IPS-11a (cell line): ENCODE measurements around the gene ABI3BP.

ENCODE experiments used
- H3K4me3 ChIP-seq: one replicate; pipeline ENCODE4 v1.5.1; 2013; ENCODE audit warnings: low read depth, low read length, control low read depth

ABI3BP gene

DNA sequence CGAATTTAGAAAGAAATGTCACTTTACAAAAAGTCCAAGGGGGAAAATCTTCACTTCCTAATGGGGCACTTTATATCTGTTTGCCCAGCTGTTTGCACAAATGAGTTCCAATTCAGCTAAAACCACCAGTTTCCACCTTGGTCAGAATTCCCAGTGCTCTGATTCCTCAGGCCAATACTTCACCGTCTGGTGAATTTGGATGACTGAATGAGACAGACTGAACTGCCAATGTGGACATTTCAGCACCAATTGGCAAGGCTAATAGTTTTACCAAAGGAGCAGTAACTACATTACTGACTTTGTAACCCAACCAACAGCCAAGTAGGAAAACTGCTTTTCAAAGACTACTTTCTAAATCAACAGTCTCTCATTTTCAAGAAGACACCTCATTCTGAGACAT, 51.8 kb downstream of the ABI3BP start:
- H3K4me3 ChIP-seq = no peak overlapping the region

- no peak overlapping the region for H3K4me3 ChIP-seq
Observed at GRCh38 chr3:100941041-100941440, 52.2 kb downstream of the ABI3BP start.

- H3K4me3 ChIP-seq = no peak overlapping the region
Observed at GRCh38 chr3:100936931-100937330, 56.3 kb downstream of the ABI3BP start.

DNA sequence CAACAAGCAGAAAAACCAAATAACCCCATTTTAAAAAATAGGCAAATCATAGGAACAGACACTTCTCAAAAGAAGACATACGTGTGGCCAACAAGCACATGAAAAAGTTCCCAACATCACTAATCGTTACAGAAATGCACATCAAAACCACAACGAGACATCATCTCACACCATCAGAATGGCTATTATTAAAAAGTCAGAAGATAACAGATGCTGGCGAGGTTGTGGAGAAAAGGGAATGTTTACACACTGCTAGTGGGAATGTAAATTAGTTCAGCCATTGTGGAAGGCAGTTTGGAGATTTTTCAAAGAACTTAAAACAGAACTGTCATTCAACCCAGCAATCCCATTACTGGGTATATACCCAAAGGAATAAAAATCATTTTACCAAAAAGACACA, 60.7 kb downstream of the ABI3BP start:
- no peak overlapping the region for H3K4me3 ChIP-seq

DNA sequence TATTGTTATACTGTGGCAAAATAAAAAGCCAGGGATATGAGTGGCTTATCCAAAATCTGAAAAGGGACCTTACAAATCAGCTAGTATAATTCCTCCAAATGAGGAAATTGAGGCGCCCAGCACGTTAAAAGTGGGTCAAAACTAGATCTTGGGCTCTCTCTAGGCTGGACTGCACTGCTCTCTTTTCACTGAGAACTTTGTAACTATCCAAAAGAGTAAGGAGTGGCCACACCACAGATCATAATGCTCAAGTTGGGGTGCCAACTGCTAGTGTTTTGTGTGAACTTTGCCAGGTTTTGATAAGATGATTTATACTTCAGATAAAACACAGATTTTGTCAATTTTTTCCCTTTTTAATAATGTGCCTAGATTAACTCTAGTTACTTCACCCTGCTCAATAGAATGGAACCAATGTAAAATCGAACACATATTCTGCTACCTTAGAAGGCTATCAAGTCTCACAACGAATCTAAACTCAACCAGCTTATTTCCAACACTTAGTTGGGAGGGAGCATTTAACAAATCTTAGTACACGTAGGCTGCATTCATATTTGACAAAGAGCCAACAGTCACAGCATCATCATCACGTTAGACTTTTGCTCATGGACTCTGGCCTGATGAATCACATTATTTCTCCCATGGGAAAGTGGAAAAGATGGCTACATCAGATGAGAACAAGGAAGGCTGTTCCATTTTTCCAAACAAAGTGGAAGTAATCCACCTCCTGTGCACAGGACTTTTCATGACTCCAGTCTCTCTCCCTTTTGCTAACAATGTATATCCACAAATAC, 64.4 kb downstream of the ABI3BP start:
- no peak overlapping the region for H3K4me3 ChIP-seq

GRCh38 chr3:100927775-100928174, 65.4 kb downstream of the ABI3BP start:
- H3K4me3 ChIP-seq = no peak overlapping the region

DNA sequence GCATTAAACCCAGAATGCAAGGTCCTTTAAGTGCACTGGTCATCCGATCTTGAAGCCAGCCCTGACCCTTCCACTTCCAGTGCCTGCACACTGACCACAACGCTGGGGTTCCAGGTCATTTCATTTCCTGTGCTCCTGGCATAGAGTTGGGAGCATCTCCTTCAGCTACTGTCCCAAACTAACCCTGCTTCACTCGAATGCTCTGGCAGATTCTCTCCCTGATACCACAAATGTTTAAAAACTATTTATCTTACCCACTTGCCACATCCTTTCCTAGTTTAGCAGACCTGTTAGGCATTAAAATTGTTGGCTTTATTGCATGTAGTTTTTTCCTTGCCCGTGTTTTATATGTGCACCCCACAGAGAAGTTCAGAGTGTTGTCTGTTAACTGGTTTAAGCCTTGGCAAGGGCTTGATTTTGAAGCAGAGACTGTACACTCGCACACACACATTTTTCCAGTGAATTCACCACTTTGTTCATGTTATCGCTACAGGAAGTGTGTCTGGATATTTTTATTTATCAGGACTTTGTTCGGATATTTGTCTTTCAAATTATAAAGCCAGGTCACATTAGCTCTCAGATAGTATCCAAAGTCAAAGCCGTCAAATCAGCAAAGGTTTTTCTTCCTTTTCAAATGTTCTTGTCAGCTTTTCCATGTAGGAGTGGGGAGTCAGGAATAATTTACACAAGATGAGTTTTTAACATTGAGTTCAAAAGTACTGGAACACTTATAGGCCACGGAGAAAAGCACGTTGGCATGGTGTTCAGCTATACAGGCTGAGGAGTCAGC, 77.3 kb downstream of the ABI3BP start:
- no peak overlapping the region for H3K4me3 ChIP-seq

- H3K4me3 ChIP-seq = no peak overlapping the region
Observed at GRCh38 chr3:100913870-100914648, 79.2 kb downstream of the ABI3BP start.

DNA sequence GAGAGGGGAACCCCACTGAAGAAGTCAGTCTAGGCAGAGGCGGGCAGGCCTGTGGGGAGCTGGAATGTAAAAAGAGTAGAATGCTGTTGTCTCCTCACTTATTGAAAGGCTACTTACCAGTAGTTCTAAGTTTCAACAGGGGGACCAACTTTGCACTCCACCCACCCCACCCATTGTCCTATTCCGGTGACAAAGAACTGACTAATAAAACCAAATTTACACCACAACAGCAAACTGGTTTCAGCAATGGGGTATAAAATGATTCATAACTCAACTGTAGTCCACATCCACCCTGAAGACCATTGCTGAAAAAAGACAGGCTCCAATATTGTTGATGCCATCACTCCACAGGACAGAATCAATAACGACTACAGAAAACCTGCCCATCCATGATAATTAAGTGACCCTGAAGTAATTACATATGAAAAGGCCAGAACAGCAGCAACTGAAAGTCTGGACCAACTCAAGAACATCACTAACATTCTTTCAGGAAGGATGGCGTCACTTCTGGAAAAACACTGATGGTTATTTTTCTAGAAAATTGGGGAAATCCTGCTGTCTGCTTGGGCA, 80.2 kb downstream of the ABI3BP start:
- H3K4me3 ChIP-seq = no peak overlapping the region

GRCh38 chr3:100912571-100912970, 80.7 kb downstream of the ABI3BP start:
- no peak overlapping the region for H3K4me3 ChIP-seq

DNA sequence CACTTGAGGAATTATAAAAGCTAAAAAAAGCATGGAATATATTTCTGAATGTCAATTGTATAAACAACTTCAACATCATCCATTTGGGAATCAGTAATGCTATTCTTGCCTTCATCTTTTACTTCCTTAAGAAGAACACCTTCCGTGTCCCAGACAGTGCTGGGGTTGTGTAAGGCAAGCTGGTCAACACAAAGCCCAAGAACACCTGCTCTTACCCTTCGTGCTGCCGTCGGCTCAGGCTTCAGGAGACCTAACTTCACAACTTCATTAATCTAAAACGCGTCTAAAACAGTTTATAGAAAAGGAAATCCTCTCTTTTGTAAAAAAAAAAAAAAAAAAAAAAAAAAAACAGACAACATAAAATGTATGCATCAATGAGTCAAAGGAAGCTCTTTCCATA, 81.3 kb downstream of the ABI3BP start:
- H3K4me3 ChIP-seq = no peak overlapping the region

DNA sequence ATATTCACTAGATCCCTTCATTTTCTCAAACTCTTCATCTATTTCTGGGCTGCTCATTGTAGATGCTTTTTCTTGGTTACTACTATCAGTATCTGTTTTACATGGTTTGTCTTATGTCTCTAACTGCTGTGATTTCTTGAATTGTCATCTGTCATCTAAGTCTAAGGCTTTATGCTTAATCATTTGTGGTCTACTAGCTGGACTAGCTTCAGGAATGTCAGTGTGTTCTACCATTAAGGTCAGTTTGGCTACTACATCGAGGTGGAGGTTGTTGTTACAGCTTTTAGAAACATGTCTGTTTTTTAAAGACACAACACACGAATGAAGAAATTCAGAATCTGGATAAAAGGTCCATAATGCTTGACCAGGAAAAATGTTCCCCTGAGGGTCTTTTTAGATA, 82.2 kb downstream of the ABI3BP start:
- no peak overlapping the region for H3K4me3 ChIP-seq

DNA sequence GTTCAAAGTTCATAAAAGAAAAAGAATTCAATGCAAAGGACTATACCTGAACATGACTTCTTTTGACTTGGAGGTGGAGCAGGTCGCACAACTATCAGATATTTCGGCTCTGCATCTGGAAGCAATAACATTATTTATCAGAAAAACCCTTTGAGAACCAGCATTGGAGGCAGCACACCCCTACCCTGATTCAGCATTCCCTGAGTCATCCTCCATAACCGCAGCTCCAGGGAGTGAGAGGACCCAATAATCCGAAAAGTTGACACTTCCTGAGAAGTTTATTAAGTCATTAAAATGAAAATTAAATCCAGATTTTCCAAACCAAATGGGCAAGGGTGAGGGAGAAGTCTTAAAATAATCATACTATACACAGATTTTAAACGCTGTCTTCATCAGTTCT, 90.6 kb downstream of the ABI3BP start:
- no peak overlapping the region for H3K4me3 ChIP-seq

GRCh38 chr3:100900671-100901335, 92.4 kb downstream of the ABI3BP start:
- H3K4me3 ChIP-seq = no peak overlapping the region

GRCh38 chr3:100899440-100900091, 93.7 kb downstream of the ABI3BP start:
- no peak overlapping the region for H3K4me3 ChIP-seq

DNA sequence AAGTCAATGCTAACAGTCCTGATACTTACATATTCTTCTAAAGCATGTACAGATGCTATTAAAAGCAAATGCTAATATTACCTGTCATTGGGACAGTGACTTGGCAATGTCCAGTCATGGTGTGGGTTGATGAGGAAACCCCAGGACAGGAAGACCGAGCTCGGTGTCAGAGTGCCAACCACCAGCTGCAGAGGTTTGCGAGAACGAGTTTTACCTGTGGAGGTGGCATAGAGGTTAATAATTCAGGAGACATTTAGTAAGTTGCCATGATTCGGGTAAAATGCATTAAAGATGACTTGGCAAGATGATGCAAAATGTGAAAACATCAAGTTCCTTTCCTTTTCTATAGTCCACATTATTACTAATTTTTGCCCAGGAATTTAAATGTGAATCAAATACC, 94.5 kb downstream of the ABI3BP start:
- no peak overlapping the region for H3K4me3 ChIP-seq

GRCh38 chr3:100896994-100897393, 96.2 kb downstream of the ABI3BP start:
- H3K4me3 ChIP-seq = no peak overlapping the region

GRCh38 chr3:100893590-100893989, 99.6 kb downstream of the ABI3BP start:
- no peak overlapping the region for H3K4me3 ChIP-seq

DNA sequence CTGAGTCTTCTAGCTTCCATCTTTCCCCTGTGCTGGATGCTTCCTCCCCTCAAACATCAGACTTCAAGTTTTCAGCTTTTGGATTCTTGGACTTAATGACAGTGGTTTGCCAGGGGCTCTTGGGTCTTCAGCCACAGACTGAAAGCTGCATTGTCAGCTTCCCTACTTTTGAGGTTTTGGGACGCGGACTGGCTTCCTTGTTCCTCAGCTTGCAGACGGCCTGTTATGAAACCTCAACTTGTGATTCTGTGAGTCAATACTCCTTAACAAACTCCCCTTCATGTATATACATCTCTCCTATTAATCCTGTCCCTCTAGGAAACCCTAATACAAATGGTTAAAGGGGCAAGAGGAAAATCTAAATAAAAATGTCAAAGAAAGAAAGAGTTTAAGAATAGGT, 100.1 kb downstream of the ABI3BP start:
- no peak overlapping the region for H3K4me3 ChIP-seq

DNA sequence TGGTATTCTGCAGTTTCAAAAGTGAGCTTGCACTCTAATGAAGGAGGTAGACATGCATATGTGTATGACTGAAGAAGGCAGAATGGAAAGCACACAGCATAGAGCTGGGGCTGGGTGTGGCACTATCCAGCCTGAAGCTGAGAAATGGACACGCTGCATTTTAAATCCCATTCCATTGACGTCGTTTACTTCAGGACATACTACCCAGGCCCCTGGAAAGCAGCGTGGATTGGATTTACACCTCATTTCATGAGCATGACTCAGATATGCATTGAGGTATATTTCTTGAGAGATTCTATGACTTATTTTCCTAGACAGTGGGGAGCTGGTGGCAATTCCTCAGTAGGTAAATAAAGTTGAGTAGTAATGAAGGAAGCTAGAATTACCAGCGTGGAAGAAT, 101.4 kb downstream of the ABI3BP start:
- H3K4me3 ChIP-seq = no peak overlapping the region
